HG02840 (cell line): Measurements from ENCODE around the gene LY6G6F.
"Not testable (repeated sequence)": the region's sequence is repeated elsewhere in the genome, so short reads cannot be mapped to it uniquely, and the experiment has no call there.

ENCODE experiments used
- ATAC-seq: cut with Tn5 transposase; IDR thresholded peaks from one replicate; pipeline ENCODE4 v1.9.1; 2021; ENCODE audit warnings: mild to moderate bottlenecking, moderate library complexity, moderate number of reproducible peaks; ENCODE audit not compliant: unreplicated experiment, low FRiP score

The LY6G6F gene

DNA sequence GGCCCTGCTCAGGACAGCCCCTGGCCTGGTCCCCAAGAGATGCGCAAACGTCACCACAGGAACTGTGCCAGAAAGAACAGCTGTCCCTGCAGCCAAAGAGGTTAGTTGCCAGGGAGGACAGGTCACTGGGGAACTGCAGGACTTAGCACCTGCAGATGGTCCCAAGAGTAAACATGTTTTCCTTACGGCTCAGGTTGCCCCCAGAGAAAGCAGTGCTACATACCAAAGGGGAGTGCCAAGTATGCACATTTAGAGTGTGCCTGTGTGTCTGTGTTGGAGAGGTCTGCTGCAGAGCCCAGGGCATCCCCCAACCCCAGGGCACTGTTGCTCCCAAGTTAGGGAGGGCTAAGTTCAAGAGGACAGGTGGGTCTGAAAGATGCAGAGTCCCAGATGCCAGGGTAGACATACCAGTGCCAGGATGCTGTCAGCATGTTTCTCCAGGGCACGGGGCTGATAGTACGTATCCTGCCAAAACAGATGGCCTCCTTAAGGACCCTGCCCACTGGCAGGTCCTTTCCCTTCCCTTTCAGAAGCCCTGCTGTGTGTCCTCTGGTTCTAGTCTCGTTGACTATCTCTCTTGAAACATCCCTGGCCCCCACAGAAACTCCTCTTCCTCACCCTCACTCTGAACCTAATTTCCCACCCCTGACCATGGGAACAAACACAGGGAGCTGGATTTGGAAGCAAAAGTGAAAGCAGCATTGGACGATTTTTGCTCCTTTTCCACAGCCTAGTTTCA is 4.8 kb upstream of the LY6G6F start:
- no peak for ATAC-seq

GRCh38 chr6:31702405-31702818 is 4.3 kb upstream of the LY6G6F start:
- ATAC-seq, result no peak

DNA sequence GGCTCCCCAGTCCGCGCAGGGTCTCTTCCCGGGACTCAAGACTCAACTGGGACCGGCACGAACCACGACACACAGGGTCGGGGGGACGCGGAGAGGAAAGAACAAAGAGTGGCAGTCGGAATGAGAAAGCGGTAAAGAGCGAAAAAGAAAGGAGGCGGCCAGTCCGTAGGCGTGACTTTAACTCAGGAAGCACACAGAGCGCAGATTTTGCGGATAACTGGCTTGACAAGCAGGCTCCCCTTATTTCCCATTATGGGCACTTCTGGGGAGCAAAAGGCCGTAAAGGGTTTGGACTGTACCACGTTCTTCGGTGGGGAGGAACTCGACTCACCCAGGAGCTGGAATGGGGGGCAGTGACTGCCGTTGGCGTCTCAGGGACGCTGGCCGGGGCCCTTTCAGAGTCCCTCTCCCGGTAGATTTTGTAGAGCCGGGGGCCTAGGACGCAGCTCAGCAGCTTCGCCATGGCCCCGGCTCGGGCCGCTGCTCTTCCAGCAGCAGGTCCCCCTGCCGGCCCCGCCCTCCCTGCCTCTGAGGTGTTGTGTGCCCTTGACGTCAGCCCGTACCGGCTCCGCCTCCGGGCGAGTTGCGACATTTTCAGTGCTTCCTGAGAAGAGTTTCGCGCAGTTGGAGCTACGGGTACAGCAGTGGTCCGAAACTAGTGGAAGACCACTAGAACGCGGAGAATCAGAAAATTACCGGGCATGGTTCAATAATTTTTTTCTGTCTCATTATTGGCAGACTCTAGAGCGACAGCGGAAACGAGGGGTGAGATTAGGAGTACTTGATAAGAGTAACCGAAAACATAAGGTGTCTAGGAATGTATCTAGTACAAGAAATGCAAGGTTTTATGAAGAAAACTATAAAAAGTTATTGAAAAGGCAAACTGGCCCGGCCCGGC is 3.6 kb upstream of the LY6G6F start, which contains the start of gene ABHD16A:
Gene ABHD16A, minus strand, starts transcription at position 506 of the 898 bp plus-strand sequence. Its CDS starts 43 bp downstream, at position 463.
- peak; percentile 71 for ATAC-seq

DNA sequence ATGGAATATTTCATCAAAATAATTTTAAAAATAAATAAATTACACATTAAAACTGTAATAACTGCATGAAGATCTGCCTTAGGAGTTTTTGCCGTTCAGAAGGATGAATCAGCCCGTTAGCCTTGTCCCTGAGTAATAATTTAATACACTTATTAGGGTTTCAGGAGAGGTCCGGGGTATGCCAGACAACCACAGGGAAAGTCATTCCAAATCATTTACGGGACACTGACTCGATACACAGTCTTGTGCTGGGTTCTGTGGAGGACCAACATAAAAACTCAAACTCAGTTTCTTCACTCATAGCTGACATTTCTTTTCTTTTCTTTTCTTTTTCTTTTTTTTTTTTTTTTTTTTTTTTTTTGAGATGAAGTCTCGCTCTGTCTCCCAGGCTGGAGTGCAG is 735 bp upstream of the LY6G6F start:
- no peak for ATAC-seq

DNA sequence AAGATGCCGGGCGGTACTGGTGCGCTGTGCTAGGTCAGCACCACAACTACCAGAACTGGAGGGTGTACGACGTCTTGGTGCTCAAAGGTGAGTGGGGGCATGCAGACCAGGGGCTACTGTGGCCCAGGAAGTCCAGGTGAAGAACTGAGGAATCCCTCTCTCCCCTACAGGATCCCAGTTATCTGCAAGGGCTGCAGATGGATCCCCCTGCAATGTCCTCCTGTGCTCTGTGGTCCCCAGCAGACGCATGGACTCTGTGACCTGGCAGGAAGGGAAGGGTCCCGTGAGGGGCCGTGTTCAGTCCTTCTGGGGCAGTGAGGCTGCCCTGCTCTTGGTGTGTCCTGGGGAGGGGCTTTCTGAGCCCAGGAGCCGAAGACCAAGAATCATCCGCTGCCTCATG is 1.0 kb downstream of the LY6G6F start:
- ATAC-seq, result no peak

DNA sequence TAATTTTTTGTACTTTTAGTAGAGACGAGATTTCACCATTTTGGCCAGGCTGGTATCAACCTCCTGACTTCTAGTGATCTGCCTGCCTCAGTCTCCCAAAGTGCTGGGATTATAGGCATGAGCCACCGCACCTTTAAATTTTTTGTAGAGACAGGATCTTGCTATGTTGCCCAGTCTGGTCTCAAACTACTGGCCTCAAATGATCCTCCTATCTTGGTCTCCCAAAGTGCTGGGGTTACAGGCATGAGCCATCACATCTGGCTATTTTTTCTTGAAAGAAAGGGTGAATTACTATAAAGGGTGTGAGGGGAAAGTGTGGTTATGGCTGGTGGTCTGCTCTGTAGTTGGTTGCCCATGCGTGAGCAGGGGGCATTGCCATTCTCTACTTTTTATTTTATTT is 1.6 kb downstream of the LY6G6F start:
- ATAC-seq, result no peak

DNA sequence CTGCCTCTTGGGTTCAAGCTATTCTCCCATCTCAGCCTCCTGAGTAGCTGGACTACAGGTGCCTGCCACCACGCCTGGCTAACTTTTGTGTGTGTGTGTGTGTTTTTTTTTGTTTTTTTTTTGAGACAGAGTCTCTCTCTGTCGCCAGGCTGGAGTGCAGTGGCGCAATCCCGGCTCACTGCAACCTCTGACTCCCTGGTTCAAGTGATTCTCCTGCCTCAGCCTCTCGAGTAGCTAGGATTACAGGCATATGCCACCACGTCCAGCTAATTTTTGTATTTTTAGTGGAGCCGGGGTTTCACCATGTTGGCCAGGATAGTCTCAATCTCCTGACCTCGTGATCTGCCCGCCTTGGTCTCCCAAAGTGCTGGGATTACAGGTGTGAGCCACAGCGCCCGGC is 2.5 kb downstream of the LY6G6F start:
- ATAC-seq, result not testable (repeated sequence)

DNA sequence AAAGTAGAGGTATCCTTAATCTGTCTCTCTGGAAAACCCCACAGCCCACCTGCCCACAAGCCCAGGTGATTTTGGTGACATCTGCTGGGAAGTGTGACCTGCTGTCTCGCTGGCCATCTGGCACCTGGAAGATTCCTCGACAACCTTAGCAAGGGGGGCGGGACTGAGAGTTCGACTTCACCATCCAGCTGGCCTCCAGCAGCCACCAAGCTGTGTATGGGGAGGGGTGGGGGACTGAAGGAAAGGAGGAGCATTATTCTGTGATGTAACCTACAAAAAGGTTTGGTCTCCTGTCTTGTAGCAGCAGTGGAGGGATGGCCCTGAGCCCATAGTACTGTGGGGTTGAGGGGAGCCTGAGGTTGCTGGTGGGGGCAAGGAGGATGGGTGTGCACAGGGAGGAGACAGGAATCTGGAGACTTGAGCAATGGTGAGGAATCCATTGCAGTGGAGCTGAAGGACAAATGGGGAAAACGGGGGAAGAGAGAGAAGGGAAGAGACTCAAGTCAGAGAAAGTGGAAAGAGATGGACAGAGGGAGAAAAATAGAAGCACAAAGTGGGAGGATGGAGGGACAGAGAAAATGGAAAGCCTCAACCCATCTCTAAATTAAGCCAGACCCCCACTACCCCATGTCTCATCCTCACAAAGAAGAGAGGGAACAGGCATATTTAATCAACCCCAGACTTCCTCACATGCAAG is 4.0 kb downstream of the LY6G6F start:
- no peak for ATAC-seq

DNA sequence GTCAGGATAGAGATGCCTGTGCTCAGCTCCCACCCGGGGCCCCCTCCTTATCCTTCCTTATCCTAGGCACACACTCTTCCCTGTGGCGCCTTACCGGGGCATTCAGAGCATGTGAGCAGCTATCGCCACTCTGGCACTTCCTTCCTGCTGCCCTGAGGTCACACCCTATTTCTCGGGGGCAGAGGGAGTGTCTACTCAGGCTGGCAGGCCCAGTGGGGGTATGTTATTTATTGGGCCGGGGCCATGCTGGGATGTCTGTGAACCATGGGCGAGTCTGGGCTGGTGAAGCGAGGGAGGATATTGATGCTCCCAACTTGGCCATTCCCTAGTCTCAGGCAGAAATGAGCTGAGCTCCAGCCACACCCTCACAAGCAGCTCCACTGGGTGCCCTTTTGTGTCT is 4.6 kb downstream of the LY6G6F start:
- ATAC-seq, result no peak

GRCh38 chr6:31712296-31712695 is 5.6 kb downstream of the LY6G6F start:
- no peak for ATAC-seq

DNA sequence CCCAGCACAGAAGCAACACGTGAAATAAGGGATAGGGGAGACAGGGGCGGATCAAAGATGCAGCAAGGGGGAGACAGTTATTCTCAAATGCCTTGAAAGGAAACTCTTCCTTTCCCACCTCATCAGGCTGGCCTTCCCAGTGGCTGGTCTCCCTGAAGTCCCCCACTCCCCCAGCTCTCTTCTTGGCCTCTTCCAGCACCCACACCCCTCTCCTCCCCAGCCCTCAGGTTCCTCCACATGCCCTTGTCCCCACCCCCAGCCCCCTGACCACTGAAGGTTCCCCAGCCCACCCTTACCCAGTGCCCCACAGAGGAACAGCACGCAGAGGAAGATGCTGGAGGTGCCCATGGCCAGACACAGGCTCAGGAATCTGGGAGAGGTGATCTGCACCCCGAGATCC is 6.8 kb downstream of the LY6G6F start:
- no peak for ATAC-seq

DNA sequence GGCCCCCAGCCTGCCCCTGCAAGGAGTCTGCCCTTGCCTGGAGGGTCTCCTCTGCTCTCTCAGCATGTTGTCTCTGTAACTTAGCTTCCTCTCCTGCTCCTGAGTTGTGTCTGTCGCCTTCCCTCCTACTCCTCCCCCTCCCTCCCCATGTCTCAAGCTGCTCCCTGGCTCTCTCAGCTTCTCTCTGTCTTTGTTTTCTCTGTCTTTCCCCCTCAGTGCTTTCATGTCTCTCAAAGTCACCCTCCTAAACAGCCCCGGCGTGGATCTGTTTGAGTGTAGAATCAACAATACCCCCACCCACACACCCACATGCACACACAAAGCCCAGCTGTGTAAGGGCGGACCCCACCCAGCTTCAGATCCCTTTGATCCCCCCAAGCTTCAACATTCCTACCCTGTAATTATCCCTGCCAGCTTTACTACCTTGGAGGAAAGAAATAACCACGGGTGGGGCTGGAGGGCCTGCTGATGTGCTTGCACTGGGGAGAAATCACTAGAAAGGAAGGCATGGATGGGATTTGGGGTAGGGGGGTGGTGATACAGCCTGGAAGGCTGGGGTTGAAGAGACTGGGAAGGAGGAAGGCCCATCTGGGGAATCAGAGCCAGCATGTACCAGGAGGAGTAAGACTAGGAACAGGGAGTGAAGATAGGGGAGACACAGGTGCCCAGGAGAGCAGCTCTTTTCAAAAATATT is 7.5 kb downstream of the LY6G6F start:
- no peak for ATAC-seq

- ATAC-seq, result no peak
Observed at GRCh38 chr6:31715022-31715958, 8.6 kb downstream of the LY6G6F start, which contains the start of gene LY6G6D. Gene LY6G6D, plus strand, starts transcription at chr6:31715348. Its CDS starts 8 bp downstream, at chr6:31715356.

DNA sequence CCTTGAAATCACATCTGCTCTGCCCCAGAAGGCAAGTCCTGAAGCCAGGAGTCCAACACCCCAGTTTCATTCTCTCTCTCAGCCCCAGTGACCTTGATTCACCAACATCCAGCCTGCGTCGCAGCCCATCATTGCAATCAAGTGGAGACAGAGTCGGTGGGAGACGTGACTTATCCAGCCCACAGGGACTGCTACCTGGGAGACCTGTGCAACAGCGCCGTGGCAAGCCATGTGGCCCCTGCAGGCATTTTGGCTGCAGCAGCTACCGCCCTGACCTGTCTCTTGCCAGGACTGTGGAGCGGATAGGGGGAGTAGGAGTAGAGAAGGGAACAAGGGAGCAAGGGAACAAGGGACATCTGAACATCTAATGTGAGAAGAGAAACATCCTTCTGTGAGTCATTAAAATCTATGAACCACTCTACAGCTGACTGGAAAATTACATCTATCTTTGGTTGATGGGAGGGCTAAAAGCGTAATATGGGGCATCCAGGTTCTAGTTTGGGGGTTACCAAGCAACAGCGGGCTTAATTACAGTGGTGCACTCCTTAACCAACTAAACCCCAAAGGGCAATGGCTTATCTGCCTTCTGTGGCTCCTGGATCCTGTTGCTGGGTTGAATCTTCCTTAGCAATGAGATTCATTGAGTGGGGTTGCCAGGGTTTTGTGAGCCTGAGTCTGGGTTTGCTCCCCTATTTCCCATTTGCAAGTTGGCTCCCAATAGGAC is 11.0 kb downstream of the LY6G6F start:
- ATAC-seq, result no peak

GRCh38 chr6:31718265-31718664 is 11.6 kb downstream of the LY6G6F start:
- ATAC-seq, result no peak

DNA sequence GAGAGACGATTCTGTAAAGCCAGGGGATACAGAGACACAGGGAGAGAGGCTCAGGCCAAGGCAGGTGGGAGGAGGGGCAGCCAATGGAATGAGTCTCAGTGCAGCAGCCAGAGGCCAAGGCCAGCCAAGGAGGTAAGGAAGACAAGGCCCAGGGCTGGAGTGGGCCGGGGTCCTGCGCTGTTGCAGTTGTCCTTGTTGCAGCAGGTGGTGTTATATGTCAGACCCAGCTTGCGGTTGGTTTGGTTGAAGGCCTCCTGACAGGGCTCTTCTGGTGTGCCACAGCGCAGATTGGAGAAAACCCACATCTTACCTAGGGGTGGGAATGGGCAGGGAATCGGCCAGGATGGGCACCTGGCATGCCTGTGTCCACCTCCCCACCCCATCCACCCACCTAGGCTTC is 12.3 kb downstream of the LY6G6F start:
- ATAC-seq, result no peak

DNA sequence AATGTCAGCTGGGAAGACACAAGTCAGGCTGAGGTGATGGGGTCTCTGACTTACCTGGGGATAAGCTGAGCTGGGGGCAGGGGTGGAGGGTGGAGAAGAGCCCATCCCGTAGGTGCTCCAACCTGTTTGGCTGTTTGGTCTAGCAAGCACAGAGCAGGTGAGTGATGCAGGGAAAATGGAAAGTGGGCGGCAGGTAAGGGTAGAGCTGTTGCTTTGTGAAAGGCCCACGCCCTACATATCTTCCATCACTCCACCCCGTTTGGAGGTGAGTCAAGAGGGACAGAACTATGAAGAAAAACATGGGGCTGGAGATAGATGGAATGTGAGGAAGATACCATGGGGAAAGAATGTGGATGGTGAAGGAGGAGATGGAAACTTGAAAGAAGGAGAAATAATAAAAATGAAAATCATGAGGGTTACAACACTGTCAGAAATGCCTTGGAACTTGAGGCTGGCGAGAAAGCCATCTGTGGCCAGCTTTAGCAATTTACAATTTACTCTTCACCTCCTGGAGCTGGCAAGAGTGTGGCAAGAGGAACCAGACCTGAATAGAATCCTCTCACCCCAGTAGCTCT is 13.6 kb downstream of the LY6G6F start:
- no peak for ATAC-seq

- ATAC-seq, result no peak
Observed at GRCh38 chr6:31721351-31722020, 14.8 kb downstream of the LY6G6F start, which contains the start of gene LY6G6C. Gene LY6G6C, minus strand, starts transcription at chr6:31721746. Its CDS starts 67 bp downstream, at chr6:31721679.
